Measurements from ENCODE around the gene SESN3. TPM values are rescaled to one million over a fixed set of nuclear protein-coding genes. Genes with fewer than 3 reads are reported as not detected.

The SESN3 gene
- total RNA-seq, 1 experiment from 2014 or later, result 1.4 TPM

DNA sequence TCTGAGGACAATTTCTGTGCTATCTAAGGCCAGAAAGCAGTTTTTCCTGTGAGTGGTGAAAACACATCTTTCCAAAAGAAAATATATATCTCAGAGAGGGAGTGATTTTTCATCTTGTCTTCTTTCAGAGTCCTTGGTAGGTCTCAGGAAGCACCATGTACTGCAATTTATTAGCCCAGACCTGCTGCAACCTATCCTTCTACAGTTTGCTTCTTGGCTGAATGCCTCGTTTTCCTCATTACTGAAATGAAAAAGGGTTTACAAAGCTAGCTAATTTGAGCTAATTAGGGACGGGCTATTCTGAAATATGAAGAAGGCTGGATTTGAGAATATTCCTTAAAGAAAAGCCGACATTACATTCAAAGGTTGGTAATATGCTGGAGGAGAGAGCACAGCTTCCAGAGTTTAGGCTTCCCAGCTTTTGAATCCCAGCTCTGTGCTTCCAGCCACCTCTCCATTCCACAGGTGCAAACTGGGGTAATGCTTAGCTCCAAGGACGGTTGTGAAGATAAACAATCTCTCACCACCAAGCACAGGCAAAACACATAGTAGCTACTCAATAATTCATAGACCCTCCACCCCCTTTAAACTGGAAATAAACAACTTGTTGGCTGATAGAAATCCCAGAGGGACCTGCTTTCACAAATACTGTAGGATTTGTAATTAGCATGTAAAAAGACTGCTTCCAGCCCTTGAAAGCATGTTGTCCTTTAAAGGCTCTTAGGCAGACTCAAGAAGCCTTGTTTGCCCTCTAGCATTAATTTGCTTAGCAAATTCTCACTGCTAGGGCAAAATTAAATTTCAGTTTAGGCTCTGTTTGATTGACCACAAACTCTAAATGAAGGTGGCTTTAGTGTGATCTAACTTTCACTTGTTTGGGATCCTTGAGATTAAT is 24.5 kb upstream of the SESN3 start:
- H3K27ac ChIP-seq (ENCODE audit: low read length), result no peak overlapping the region
- no peaks in the 10 kb centered on the region for H3K36me3 ChIP-seq (ENCODE audit: control insufficient read depth, insufficient read depth, low read length)
- no peak overlapping the region for H3K4me3 ChIP-seq (ENCODE audit: low read depth in 2 of 2, low read length in 2 of 2)
- TF ChIP-seq, protein P1, sequence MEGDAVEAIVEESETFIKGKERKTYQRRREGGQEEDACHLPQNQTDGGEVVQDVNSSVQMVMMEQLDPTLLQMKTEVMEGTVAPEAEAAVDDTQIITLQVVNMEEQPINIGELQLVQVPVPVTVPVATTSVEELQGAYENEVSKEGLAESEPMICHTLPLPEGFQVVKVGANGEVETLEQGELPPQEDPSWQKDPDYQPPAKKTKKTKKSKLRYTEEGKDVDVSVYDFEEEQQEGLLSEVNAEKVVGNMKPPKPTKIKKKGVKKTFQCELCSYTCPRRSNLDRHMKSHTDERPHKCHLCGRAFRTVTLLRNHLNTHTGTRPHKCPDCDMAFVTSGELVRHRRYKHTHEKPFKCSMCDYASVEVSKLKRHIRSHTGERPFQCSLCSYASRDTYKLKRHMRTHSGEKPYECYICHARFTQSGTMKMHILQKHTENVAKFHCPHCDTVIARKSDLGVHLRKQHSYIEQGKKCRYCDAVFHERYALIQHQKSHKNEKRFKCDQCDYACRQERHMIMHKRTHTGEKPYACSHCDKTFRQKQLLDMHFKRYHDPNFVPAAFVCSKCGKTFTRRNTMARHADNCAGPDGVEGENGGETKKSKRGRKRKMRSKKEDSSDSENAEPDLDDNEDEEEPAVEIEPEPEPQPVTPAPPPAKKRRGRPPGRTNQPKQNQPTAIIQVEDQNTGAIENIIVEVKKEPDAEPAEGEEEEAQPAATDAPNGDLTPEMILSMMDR (IDR thresholded peaks at IDR 0.05), result no peak
- TF ChIP-seq, protein P2, sequence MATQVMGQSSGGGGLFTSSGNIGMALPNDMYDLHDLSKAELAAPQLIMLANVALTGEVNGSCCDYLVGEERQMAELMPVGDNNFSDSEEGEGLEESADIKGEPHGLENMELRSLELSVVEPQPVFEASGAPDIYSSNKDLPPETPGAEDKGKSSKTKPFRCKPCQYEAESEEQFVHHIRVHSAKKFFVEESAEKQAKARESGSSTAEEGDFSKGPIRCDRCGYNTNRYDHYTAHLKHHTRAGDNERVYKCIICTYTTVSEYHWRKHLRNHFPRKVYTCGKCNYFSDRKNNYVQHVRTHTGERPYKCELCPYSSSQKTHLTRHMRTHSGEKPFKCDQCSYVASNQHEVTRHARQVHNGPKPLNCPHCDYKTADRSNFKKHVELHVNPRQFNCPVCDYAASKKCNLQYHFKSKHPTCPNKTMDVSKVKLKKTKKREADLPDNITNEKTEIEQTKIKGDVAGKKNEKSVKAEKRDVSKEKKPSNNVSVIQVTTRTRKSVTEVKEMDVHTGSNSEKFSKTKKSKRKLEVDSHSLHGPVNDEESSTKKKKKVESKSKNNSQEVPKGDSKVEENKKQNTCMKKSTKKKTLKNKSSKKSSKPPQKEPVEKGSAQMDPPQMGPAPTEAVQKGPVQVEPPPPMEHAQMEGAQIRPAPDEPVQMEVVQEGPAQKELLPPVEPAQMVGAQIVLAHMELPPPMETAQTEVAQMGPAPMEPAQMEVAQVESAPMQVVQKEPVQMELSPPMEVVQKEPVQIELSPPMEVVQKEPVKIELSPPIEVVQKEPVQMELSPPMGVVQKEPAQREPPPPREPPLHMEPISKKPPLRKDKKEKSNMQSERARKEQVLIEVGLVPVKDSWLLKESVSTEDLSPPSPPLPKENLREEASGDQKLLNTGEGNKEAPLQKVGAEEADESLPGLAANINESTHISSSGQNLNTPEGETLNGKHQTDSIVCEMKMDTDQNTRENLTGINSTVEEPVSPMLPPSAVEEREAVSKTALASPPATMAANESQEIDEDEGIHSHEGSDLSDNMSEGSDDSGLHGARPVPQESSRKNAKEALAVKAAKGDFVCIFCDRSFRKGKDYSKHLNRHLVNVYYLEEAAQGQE (IDR thresholded peaks at IDR 0.05; ENCODE audit: insufficient read depth in 1 of 2, low read depth in 2 of 2, low read length in 1 of 2), result no peak
- TF ChIP-seq SIN3A (IDR thresholded peaks at IDR 0.05; ENCODE audit: borderline replicate concordance, insufficient read depth, low read depth, low read length) (no peak), POLR2AphosphoS5 (IDR thresholded peaks at IDR 0.05; ENCODE audit: low read depth, low read length) (no peak), TCF7L2 (IDR thresholded peaks at IDR 0.05; ENCODE audit: low read depth, low read length) (no peak)
- peaks cover 22% of the 10 kb centered on the region for H3K27me3 ChIP-seq (ENCODE audit: control insufficient read depth, insufficient read depth, low read length)
- no peaks in the 10 kb centered on the region for H3K9me3 ChIP-seq (ENCODE audit: control insufficient read depth, insufficient read depth, low read depth, low read length)
- ChIA-PET POLR2A (no interaction called here), CTCF (no interaction called here)
- no peak for ATAC-seq
- DNase-seq (ENCODE audit: low read depth, low spot score), result no peak
- no peaks in the 10 kb centered on the region for H3K4me1 ChIP-seq (ENCODE audit: control insufficient read depth, insufficient read depth, low read length)
- intact Hi-C loops (cut with micrococcal nuclease; ENCODE audit: unreplicated experiment), result no loop called here
- in situ Hi-C loops (cut with HindIII; ENCODE audit: low pct_unique_long_range_greater_than_20kb, low sequenced_read_pairs), result no loop called here
- BruUV-seq (replicated peaks), result no TSS peak

DNA sequence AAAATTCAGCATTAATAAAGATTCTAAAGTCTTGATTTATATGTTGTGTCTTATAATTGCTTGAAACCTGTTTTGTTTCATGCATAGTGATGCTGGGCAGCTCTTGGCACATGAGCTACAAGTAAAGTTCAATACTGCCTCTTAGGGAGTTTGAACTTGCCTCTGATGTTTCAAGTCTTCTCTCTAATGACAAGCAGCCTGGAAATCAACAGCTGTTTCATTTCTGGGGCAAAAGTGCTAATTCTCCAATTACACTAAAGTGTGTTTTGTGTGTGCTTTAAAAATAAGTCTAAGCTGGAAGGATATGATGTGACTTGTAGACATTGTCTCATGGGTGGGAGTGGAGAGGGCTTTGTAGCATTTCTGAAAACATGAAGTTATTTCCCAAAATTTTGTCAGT is 23.7 kb upstream of the SESN3 start:
- TF ChIP-seq TCF7L2 (IDR thresholded peaks at IDR 0.05; ENCODE audit: low read depth, low read length) (no peak), POLR2AphosphoS5 (IDR thresholded peaks at IDR 0.05; ENCODE audit: low read depth, low read length) (no peak), SIN3A (IDR thresholded peaks at IDR 0.05; ENCODE audit: borderline replicate concordance, insufficient read depth, low read depth, low read length) (no peak)
- TF ChIP-seq, protein P2 (IDR thresholded peaks at IDR 0.05; ENCODE audit: insufficient read depth in 1 of 2, low read depth in 2 of 2, low read length in 1 of 2), result no peak
- TF ChIP-seq, protein P1 (IDR thresholded peaks at IDR 0.05), result no peak
- Histone ChIP-seq H3K27me3 (ENCODE audit: control insufficient read depth, insufficient read depth, low read length) (peaks cover 22% of the 10 kb centered on the region), H3K36me3 (ENCODE audit: control insufficient read depth, insufficient read depth, low read length) (no peaks in the 10 kb centered on the region), H3K4me1 (ENCODE audit: control insufficient read depth, insufficient read depth, low read length) (no peaks in the 10 kb centered on the region), H3K4me3 (ENCODE audit: low read depth in 2 of 2, low read length in 2 of 2) (no peak overlapping the region), H3K9me3 (ENCODE audit: control insufficient read depth, insufficient read depth, low read depth, low read length) (no peaks in the 10 kb centered on the region), H3K27ac (ENCODE audit: low read length) (no peak overlapping the region)
- no peak for ATAC-seq
- intact Hi-C loops (cut with micrococcal nuclease; ENCODE audit: unreplicated experiment) (no loop called here), in situ Hi-C loops (cut with HindIII; ENCODE audit: low pct_unique_long_range_greater_than_20kb, low sequenced_read_pairs) (no loop called here)
- ChIA-PET POLR2A (no interaction called here), CTCF (no interaction called here)
- no peak for DNase-seq (ENCODE audit: low read depth, low spot score)
- no TSS peak for BruUV-seq (replicated peaks)
